CD14-positive monocyte (primary cell): ENCODE measurements around the gene CLDN7. TPM values are rescaled to one million over a fixed set of nuclear protein-coding genes. Genes with fewer than 3 reads are reported as not detected.

Experiments used
- DNase-seq, 3 donors: peaks; one replicate each; pipeline ENCODE4 v3.0.0-alpha.2; 2011 to 2022
- H2AFZ ChIP-seq: 2 replicates; pipeline ENCODE4 v1.6.0; 2012; ENCODE audit warnings: mild to moderate bottlenecking, low read depth, low read length, inconsistent platforms; ENCODE audit not compliant: insufficient read depth, poor library complexity, severe bottlenecking
- H3K27ac ChIP-seq, 2 donors: 1 replicate in 1 of 2; 2 replicates in 1 of 2; pipeline ENCODE4 v1.5.1; 2012 to 2013; ENCODE audit warnings: low read length in 2 of 2, control low read depth in 1 of 2, inconsistent platforms in 1 of 2, low read depth in 1 of 2, mild to moderate bottlenecking in 1 of 2
- H3K27me3 ChIP-seq, 2 donors: one replicate each; pipeline versions ENCODE4 v1.6.0 to v1.6.1; 2011 to 2013; ENCODE audit warnings: low read length in 2 of 2; ENCODE audit not compliant: control insufficient read depth in 2 of 2, insufficient read depth in 2 of 2
- H3K36me3 ChIP-seq, 2 donors: replicated peaks in 1 of 2; 1 replicate in 1 of 2; 2 replicates in 1 of 2; pipeline versions ENCODE4 v1.5.1 to v1.6.1; 2012 to 2013; ENCODE audit warnings: low read length in 2 of 2, control low read depth in 1 of 2, inconsistent platforms in 1 of 2, mild to moderate bottlenecking in 1 of 2; ENCODE audit not compliant: insufficient read depth in 2 of 2, control insufficient read depth in 1 of 2
- H3K4me1 ChIP-seq, 2 donors: 1 replicate in 1 of 2; 2 replicates in 1 of 2; pipeline versions ENCODE4 v1.5.1 to v1.6.1; 2012 to 2013; ENCODE audit warnings: low read length in 2 of 2, control low read depth in 1 of 2, inconsistent platforms in 1 of 2, mild to moderate bottlenecking in 1 of 2, moderate library complexity in 1 of 2; ENCODE audit not compliant: insufficient read depth in 2 of 2, control insufficient read depth in 1 of 2
- H3K4me2 ChIP-seq: replicated peaks from 2 replicates; pipeline ENCODE3; 2012; ENCODE audit warnings: low read length, moderate library complexity, mild to moderate bottlenecking; ENCODE audit not compliant: poor library complexity, severe bottlenecking; ENCODE audit errors: extremely low read depth
- H3K4me3 ChIP-seq, 3 experiments: fragments of 200-600 bp in 1 of 3; sonication (generic) in 1 of 3; replicated peaks in 1 of 3; 1 replicate in 2 of 3; 2 replicates in 1 of 3; pipeline ENCODE4 v1.5.1; 2011 to 2013; ENCODE audit warnings: low read length in 3 of 3, mild to moderate bottlenecking in 3 of 3, control low read depth in 2 of 3, low read depth in 2 of 3, inconsistent platforms in 1 of 3, moderate library complexity in 1 of 3
- H3K79me2 ChIP-seq: 2 replicates; pipeline ENCODE4 v1.6.0; 2012; ENCODE audit warnings: mild to moderate bottlenecking, control low read depth, inconsistent platforms, low read length, moderate library complexity; ENCODE audit not compliant: insufficient read depth
- H3K9ac ChIP-seq: 2 replicates; pipeline ENCODE4 v1.6.0; 2017; ENCODE audit warnings: low read length, mild to moderate bottlenecking; ENCODE audit not compliant: insufficient read depth, poor library complexity, severe bottlenecking
- H3K9me3 ChIP-seq, 2 donors: replicated peaks in 1 of 2; 1 replicate in 1 of 2; 2 replicates in 1 of 2; pipeline versions ENCODE4 v1.5.1 to v1.6.1; 2012 to 2013; ENCODE audit warnings: low read length in 2 of 2, control low read depth in 1 of 2; ENCODE audit not compliant: control insufficient read depth in 1 of 2, insufficient read depth in 1 of 2
- H4K20me1 ChIP-seq: 2 replicates; pipeline ENCODE4 v1.6.0; 2012; ENCODE audit warnings: mild to moderate bottlenecking, low read length, control low read depth, moderate library complexity; ENCODE audit not compliant: insufficient read depth
- H3K27ac Mint-ChIP-seq, 7 donors: one replicate each; pipeline ENCODE4 v1.8.0; 2020; ENCODE audit warnings: mild to moderate bottlenecking in 7 of 7, mixed read lengths in 7 of 7, moderate library complexity in 6 of 7, inconsistent platforms in 2 of 7
- H3K27me3 Mint-ChIP-seq, 3 donors: one replicate each; pipeline ENCODE4 v1.8.0; 2021 to 2022; ENCODE audit warnings: low read depth in 3 of 3, mild to moderate bottlenecking in 3 of 3, mixed read lengths in 3 of 3, moderate library complexity in 3 of 3, inconsistent platforms in 1 of 3
- H3K36me3 Mint-ChIP-seq, 2 donors: one replicate each; pipeline ENCODE4 v1.8.0; 2020; ENCODE audit warnings: mixed read lengths in 2 of 2, inconsistent platforms in 1 of 2, mild to moderate bottlenecking in 1 of 2
- H3K4me1 Mint-ChIP-seq: one replicate; pipeline ENCODE4 v1.8.0; 2020; ENCODE audit warnings: mild to moderate bottlenecking, mixed read lengths
- H3K4me3 Mint-ChIP-seq, 2 donors: one replicate each; pipeline ENCODE4 v1.8.0; 2020; ENCODE audit warnings: mild to moderate bottlenecking in 2 of 2, mixed read lengths in 2 of 2, moderate library complexity in 1 of 2
- H3K9me3 Mint-ChIP-seq, 7 donors: one replicate each; pipeline ENCODE4 v1.8.0; 2020 to 2022; ENCODE audit warnings: mixed read lengths in 7 of 7, mild to moderate bottlenecking in 6 of 7, moderate library complexity in 6 of 7, inconsistent platforms in 2 of 7
- CTCF ChIP-seq: fragments of 200-600 bp; IDR thresholded peaks from one replicate; pipeline ENCODE4 v1.8.0; 2022; ENCODE audit warnings: antibody characterized with exemption, mild to moderate bottlenecking
- WGBS: methylation state at CpG from one replicate; pipeline ENCODE4 v1.1.5; 2013; ENCODE audit warnings: missing lambda C conversion rate; ENCODE audit not compliant: insufficient coverage; 5-methylcytosine and 5-hydroxymethylcytosine counted together
- intact Hi-C, 2 donors: fragments of 100-400 bp; cut with micrococcal nuclease; formaldehyde crosslinking; loops; one replicate each; pipeline versions ENCODE4 v1.15.0 to v1.15.1; 2023
- polyA plus RNA-seq, 3 donors: library from polyadenylated mRNA; depleted of rRNA in 1 of 3; unstranded in 2 of 3; stranded (reverse) in 1 of 3; fragments of 300-500 nt in 2 of 3; fragments of >200 nt in 1 of 3; fragmentation: Illumina TruSeq in 2 of 3; gene quantifications; 1 replicate in 2 of 3; 2 replicates in 1 of 3; pipeline ENCODE4 v1.2.3, GENCODE V29; 2012 to 2021

Gene CLDN7
- polyA plus RNA-seq, 3 donors: 0.49 to 13.4 (median 2.1) TPM

- H3K4me3 Mint-ChIP-seq: peak within 1 kb of the TSS; percentile 90 to 94
- peaks cover 54% of the 10 kb centered on the region for H3K4me1 Mint-ChIP-seq
- 0% methylated on average over 63 of the region's 72 CpGs for WGBS
- H3K36me3 ChIP-seq: peaks cover 29 to 36% of the 10 kb centered on the region in 2 donors
- H3K4me1 ChIP-seq: peaks cover 50 to 60% of the 10 kb centered on the region in 2 donors
- DNase-seq: peak; percentile 92 to 93 (median 93)
- H3K79me2 ChIP-seq: peaks cover 75% of the 10 kb centered on the region
- peak within 1 kb of the TSS; percentile 87 for H2AFZ ChIP-seq
- intact Hi-C loops: loop anchor here in 1 of 2 donors (2.0 to 10.0 kb wide), 2 partner anchors 20 to 250 kb away; partner anchors contain the start of genes POLR2A and SLC35G6
- H3K27me3 ChIP-seq: no peaks in the 10 kb centered on the region
- TF ChIP-seq CTCF: no peak
- H3K27ac Mint-ChIP-seq: peak within 1 kb of the TSS; percentile 76 to 92 (median 86)
- peak within 1 kb of the TSS; percentile 79 for H3K4me2 ChIP-seq
- H3K9me3 Mint-ChIP-seq: peaks cover 0 to 1% (median 0%) of the 10 kb centered on the region in 7 donors
- H3K9me3 ChIP-seq: no peaks in the 10 kb centered on the region
- H4K20me1 ChIP-seq: peaks cover 37% of the 10 kb centered on the region
- H3K36me3 Mint-ChIP-seq: peaks cover 36 to 41% of the 10 kb centered on the region in 2 donors
- H3K4me3 ChIP-seq: peak within 1 kb of the TSS; percentile 81 to 90 (median 86)
- peaks cover 0 to 2% (median 0%) of the 10 kb centered on the region in 3 donors for H3K27me3 Mint-ChIP-seq
- H3K27ac ChIP-seq: peak within 1 kb of the TSS; percentile 50 to 76
- peak within 1 kb of the TSS; percentile 78 for H3K9ac ChIP-seq
These were observed 28.0 kb downstream of the CLDN7 start, which contains the start of gene DVL2 for GRCh38 chr17:7234083-7234951. Gene DVL2 (minus strand): TSS chr17:7234517. CDS start chr17:7234262, 255 bp downstream.

DNA sequence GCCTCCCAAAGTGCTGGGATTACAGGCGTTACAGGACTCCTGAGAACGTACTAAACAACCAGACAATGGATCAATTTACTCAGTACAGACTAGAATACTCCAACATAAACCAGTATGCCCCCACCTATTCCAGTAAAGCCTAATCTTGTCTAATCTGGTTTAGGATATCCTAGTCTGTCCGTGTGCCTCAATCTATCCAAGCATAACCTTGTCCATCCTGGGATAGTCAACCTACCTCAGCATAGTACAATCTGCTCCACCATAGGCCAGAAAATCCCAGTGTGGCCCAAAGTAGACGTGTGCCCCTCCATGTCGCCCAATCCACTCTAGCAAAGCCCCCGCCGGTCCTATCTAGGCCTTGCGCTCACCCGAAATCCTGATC is 28.6 kb downstream of the CLDN7 start:
- Histone ChIP-seq H3K79me2 (peaks cover 69% of the 10 kb centered on the region), H3K4me2 (peak overlapping the region; percentile 79), H3K9ac (peak overlapping the region; percentile 78), H4K20me1 (peaks cover 37% of the 10 kb centered on the region), H3K27me3 (no peaks in the 10 kb centered on the region), H3K27ac (peak overlapping the region; percentile 50 to 76), H3K4me1 (peaks cover 50 to 60% of the 10 kb centered on the region in 2 donors), H3K36me3 (peaks cover 35 to 43% of the 10 kb centered on the region in 2 donors), H2AFZ (peak overlapping the region; percentile 87), H3K4me3 (peak overlapping the region; percentile 81 to 90 (median 86)), H3K9me3 (no peaks in the 10 kb centered on the region)
- peaks cover 54% of the 10 kb centered on the region for H3K4me1 Mint-ChIP-seq
- H3K36me3 Mint-ChIP-seq: peaks cover 42 to 47% of the 10 kb centered on the region in 2 donors
- TF ChIP-seq CTCF: no peak
- 0% methylated on average over 8 of the region's 9 CpGs for WGBS
- H3K27ac Mint-ChIP-seq: peak overlapping the region in 6 of 7 donors; percentile 57 to 92 (median 86)
- H3K27me3 Mint-ChIP-seq: peaks cover 0 to 2% (median 0%) of the 10 kb centered on the region in 3 donors
- peak overlapping the region; percentile 90 to 94 for H3K4me3 Mint-ChIP-seq
- intact Hi-C loops: loop anchor here in 1 of 2 donors (2.0 to 10.0 kb wide), 2 partner anchors 19 to 251 kb away; partner anchors contain the start of genes POLR2A and SLC35G6
- peaks cover 0 to 1% (median 0%) of the 10 kb centered on the region in 7 donors for H3K9me3 Mint-ChIP-seq
- no peak for DNase-seq
